ENCODE data around the gene COMMD8. TPM values are rescaled to one million over a fixed set of nuclear protein-coding genes. Genes with fewer than 3 reads are reported as not detected.

The COMMD8 gene
- total RNA-seq, 4 donors from 2014 or later: 13.3 to 50.6 (median 26.0) TPM

DNA sequence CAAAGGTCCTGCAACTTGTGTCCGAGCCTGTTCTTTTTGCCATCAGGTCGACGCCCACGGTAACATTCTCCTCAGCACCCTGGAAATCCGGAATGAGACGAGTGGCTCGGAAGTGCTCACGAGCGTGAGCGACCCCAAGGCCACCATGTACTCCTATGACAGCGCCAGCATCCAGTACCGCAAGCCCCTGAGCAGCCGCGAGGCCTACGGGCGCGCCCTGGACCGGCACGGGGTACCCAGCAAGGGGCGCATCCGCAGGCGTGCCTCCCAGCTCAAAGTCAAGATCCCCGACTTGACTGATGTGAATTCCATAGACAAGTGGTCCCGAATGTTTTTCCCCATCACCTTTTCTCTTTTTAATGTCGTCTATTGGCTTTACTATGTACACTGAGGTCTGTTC, 37.9 kb downstream of the COMMD8 start:
- H3K4me1 ChIP-seq: no peaks in the 10 kb centered on the region
- TF ChIP-seq POLR2A (IDR thresholded peaks at IDR 0.05): no peak
- TF ChIP-seq, protein P1, sequence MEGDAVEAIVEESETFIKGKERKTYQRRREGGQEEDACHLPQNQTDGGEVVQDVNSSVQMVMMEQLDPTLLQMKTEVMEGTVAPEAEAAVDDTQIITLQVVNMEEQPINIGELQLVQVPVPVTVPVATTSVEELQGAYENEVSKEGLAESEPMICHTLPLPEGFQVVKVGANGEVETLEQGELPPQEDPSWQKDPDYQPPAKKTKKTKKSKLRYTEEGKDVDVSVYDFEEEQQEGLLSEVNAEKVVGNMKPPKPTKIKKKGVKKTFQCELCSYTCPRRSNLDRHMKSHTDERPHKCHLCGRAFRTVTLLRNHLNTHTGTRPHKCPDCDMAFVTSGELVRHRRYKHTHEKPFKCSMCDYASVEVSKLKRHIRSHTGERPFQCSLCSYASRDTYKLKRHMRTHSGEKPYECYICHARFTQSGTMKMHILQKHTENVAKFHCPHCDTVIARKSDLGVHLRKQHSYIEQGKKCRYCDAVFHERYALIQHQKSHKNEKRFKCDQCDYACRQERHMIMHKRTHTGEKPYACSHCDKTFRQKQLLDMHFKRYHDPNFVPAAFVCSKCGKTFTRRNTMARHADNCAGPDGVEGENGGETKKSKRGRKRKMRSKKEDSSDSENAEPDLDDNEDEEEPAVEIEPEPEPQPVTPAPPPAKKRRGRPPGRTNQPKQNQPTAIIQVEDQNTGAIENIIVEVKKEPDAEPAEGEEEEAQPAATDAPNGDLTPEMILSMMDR (IDR thresholded peaks at IDR 0.05): no peak
- H3K36me3 ChIP-seq: no peaks in the 10 kb centered on the region
- no peak for DNase-seq
- no peak overlapping the region for H3K4me3 ChIP-seq
- intact Hi-C loops (cut with DNase I): no loop called here
- WGBS, 2 donors: 93% methylated on average over 18 to 22 of the region's 25 CpGs
- H3K27me3 ChIP-seq: no peaks in the 10 kb centered on the region
- H3K9me3 ChIP-seq: no peaks in the 10 kb centered on the region
- no peak overlapping the region for H3K27ac ChIP-seq

DNA sequence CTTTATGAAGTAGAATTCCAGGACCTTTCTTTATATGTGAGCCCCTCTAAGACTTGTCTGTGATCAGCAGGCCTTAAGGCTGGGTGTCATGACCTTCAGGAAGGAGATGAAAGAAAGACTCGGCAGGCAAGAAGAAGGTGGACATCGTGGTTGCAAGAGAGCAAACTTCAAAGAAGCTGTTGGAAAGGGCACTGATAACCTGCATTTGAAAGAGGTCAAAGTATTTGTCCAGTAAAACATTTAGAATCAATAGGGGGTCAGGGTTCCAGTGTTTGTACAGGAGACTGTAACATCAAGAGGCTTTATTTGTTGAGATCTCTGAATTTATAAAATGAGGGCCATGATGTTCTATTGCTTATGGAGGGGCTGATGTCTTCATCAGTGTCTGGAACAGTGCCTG, 44.2 kb downstream of the COMMD8 start:
- TF ChIP-seq POLR2A (IDR thresholded peaks at IDR 0.05): no peak
- TF ChIP-seq, protein P1 (IDR thresholded peaks at IDR 0.05): no peak
- H3K4me3 ChIP-seq: no peak overlapping the region
- H3K27me3 ChIP-seq: no peaks in the 10 kb centered on the region
- DNase-seq: no peak
- H3K9me3 ChIP-seq: no peaks in the 10 kb centered on the region
- H3K4me1 ChIP-seq: no peaks in the 10 kb centered on the region
- 71 to 73% methylated on average over 2 of the region's 2 CpGs for WGBS, 2 donors
- no peaks in the 10 kb centered on the region for H3K36me3 ChIP-seq
- no peak overlapping the region for H3K27ac ChIP-seq
- intact Hi-C loops (cut with DNase I): no loop called here

DNA sequence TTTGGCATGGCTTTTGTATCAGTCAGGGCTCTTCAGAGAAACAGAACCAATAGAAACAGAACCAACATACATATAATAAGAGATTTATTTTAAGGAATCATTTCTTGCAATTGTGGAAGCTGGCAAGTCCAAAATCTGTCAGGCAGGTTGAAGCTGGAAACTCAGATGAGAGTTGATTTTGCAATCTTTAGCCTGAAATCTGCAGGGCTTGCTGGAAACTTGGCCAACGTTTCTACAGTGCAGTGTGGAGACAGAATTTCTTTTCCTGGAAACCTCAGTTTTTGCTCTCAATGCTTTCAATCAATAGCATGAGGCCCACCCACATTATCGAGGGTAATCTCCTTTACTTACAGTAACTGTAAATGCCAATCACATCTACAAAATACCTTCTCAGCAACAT, 45.4 kb downstream of the COMMD8 start:
- WGBS, 2 donors: 36 to 58% methylated on average over 2 of the region's 2 CpGs
- H3K4me3 ChIP-seq: no peak overlapping the region
- H3K9me3 ChIP-seq: no peaks in the 10 kb centered on the region
- no peak overlapping the region for H3K27ac ChIP-seq
- DNase-seq: no peak
- TF ChIP-seq POLR2A (IDR thresholded peaks at IDR 0.05): no peak
- no peaks in the 10 kb centered on the region for H3K36me3 ChIP-seq
- intact Hi-C loops (cut with DNase I): no loop called here
- H3K4me1 ChIP-seq: no peaks in the 10 kb centered on the region
- no peaks in the 10 kb centered on the region for H3K27me3 ChIP-seq

DNA sequence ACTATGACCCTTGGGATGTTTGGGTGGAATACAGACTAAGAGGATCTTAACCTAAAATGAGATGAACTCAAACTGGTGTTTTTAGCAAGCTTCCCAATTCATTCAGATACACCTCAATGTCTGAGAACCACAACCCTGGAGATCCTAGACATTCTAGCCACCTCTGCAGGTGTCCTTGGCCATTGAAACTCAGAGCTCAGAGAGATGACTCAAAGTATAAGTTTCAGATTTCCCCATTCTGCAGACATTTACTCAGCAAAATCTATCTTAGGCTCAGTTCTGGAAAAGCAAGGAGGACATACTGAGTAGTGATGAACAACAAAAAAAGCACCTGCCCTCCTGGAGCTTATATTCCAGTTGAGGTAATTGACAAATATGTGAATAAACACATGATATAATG, 47.8 kb downstream of the COMMD8 start:
- Histone ChIP-seq H3K4me1 (no peaks in the 10 kb centered on the region), H3K36me3 (no peaks in the 10 kb centered on the region), H3K4me3 (no peak overlapping the region), H3K27ac (no peak overlapping the region), H3K27me3 (no peaks in the 10 kb centered on the region), H3K9me3 (no peaks in the 10 kb centered on the region)
- TF ChIP-seq, protein P1 (IDR thresholded peaks at IDR 0.05): no peak
- TF ChIP-seq POLR2A (IDR thresholded peaks at IDR 0.05): no peak
- intact Hi-C loops (cut with DNase I): no loop called here
- DNase-seq: no peak

DNA sequence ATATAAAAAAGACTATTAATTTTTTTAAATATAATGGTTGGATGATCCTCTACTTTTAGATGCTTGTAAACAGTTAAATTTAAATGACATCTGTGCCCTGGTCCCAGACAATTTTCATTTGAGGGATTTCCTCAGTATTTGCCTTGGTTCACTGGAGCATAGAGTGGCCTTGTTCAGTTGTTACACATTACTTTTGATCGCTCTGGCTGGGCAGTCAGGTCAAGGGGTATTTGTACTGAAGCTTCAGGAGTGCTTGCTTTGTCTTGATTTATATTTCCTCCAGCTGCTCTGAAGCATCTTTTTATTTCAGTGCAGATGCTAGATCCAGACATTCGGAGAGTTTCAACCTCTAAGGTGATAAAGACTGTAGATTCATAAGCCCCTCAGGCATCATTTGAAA, 50.0 kb downstream of the COMMD8 start:
- no peak overlapping the region for H3K27ac ChIP-seq
- intact Hi-C loops (cut with DNase I): no loop called here
- no peak for DNase-seq
- H3K36me3 ChIP-seq: no peaks in the 10 kb centered on the region
- no peak for TF ChIP-seq POLR2A (IDR thresholded peaks at IDR 0.05)
- TF ChIP-seq, protein P1 (IDR thresholded peaks at IDR 0.05): no peak
- no peak overlapping the region for H3K4me3 ChIP-seq
- H3K9me3 ChIP-seq: no peaks in the 10 kb centered on the region
- no peaks in the 10 kb centered on the region for H3K27me3 ChIP-seq
- H3K4me1 ChIP-seq: no peaks in the 10 kb centered on the region
- 55 to 65% methylated on average over 2 of the region's 2 CpGs for WGBS, 2 donors

DNA sequence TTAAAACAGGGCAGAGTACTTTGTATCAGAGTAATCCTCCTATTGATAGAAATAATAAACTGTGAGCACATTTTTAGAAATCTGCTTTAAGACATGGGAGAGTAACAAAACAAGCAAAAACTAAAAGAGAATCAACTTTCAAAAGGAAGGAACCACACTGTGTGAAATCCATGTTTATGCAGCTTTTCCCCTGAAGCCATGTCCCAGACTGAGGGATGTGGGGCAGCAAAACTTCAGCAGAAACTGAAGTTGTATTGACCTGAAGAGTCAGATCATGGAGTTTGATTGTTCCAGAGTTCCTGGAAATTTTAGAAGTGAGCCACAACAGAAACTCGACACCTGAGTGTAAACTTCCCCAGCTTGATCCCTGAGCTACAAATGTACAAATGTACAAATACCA, 53.2 kb downstream of the COMMD8 start:
- intact Hi-C loops (cut with DNase I): no loop called here
- Histone ChIP-seq H3K36me3 (no peaks in the 10 kb centered on the region), H3K27ac (no peak overlapping the region), H3K27me3 (no peaks in the 10 kb centered on the region), H3K4me1 (no peaks in the 10 kb centered on the region), H3K4me3 (no peak overlapping the region), H3K9me3 (no peaks in the 10 kb centered on the region)
- DNase-seq: no peak
- TF ChIP-seq POLR2A (IDR thresholded peaks at IDR 0.05): no peak
- TF ChIP-seq, protein P1 (IDR thresholded peaks at IDR 0.05): no peak
- 11 to 44% methylated on average over 1 of the region's 1 CpG for WGBS, 2 donors

Measured in esophagus squamous epithelium (tissue), 5 donors.